AG20443 (cell line): ENCODE measurements around the gene SCT.

Source experiments
- DNase-seq: peaks from one replicate; pipeline ENCODE4 v3.0.0; 2012; ENCODE audit warnings: low spot score, mixed read lengths

SCT gene

GRCh38 chr11:609341-609811 is 17.6 kb downstream of the SCT start:
- DNase-seq = no peak

GRCh38 chr11:608791-609251 is 18.2 kb downstream of the SCT start:
- DNase-seq = no peak

DNA sequence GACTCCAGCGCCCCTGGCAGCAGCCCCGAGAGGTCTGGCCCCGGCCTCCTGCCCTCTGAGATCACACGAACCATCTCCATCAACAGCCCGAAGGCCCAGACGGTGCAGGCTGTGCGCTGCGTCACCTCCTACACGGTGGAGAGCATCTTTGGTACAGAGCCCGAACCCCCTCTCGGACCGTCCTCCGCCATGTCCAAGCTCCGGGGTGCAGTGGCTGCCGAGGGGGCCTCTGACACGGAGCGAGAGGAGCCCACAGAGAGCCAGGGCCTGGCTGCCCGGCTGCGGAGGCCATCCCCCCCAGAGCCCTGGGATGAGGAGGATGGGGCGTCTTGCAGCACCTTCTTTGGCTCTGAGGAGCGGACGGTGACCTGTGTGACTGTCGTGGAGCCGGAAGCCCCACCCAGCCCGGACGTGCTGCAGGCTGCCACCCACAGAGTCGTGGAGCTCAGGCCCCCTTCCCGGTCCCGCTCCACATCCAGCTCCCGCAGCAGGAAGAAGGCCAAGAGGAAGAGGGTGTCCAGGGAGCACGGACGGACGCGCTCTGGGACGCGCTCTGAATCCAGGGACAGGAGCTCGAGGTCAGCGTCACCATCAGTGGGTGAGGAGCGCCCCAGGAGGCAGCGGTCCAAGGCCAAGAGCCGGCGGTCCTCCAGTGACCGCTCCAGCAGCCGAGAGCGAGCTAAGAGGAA is 18.9 kb downstream of the SCT start:
- no peak for DNase-seq

DNA sequence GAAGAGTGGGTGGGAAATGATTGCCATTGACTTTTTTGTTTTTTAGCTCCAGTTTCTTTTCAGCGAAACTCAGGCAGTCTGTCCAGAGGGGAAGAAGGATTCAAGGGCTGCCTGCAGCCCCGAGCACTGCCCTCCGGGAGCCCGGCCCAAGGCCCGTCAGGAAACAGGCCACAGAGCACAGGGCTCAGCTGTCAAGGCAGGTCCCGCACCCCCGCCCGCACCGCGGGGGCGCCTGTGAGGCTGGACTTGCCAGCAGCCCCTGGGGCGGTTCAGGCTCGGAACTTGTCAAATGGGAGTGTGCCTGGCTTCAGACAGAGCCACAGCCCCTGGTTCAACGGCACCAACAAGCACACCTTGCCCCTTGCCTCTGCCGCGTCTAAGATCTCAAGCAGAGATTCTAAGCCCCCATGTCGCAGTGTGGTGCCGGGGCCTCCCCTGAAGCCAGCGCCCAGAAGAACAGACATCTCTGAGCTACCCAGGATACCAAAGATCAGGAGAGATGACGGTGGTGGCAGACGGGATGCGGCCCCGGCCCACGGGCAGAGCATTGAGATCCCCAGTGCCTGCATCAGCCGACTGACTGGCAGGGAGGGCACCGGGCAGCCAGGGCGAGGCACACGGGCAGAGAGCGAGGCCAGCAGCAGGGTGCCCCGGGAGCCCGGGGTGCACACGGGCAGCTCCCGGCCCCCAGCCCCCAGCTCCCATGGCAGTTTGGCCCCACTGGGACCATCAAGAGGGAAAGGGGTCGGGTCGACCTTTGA is 19.8 kb downstream of the SCT start:
- DNase-seq = no peak

DNA sequence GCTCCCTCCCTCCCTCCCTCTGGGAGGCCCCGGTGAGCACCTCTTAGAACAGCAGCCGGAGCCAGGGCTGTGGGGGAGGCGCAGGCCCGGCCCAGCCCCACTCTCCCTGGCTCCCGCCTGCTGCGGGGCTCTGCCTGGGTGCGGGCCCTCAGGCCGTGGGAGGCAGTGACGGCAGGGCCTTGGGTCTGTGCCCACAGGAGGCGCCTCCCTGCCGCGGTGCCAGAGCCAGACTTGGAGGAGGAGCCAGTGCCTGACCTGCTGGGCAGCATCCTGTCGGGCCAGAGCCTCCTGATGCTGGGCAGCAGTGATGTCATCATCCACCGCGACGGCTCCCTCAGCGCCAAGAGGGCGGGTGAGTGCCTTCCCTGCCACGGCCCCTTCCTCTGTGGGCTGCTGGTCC is 20.7 kb downstream of the SCT start:
- DNase-seq = peak; percentile 43

- no peak for DNase-seq
Observed at GRCh38 chr11:605286-606129, 21.5 kb downstream of the SCT start.

DNA sequence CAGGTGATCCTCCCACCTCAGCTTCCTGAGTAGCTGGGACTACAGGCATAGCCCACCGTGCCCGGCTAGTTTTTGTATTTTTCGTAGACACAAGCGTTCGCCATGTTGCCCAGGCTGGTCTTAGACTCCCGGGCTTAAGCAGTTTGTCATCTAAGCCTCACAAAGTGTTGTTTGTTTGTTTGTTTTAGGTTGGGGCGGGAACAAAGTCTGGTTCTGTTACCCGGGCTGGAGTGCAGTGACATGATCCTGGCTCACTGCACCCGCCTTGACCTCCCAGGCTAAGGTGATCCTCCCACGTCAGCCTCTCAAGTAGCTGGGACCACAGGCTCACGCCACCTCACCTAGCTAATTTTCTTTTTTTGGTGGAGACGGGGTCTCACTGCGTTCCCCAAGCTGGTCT is 23.8 kb downstream of the SCT start:
- DNase-seq = no peak

DNA sequence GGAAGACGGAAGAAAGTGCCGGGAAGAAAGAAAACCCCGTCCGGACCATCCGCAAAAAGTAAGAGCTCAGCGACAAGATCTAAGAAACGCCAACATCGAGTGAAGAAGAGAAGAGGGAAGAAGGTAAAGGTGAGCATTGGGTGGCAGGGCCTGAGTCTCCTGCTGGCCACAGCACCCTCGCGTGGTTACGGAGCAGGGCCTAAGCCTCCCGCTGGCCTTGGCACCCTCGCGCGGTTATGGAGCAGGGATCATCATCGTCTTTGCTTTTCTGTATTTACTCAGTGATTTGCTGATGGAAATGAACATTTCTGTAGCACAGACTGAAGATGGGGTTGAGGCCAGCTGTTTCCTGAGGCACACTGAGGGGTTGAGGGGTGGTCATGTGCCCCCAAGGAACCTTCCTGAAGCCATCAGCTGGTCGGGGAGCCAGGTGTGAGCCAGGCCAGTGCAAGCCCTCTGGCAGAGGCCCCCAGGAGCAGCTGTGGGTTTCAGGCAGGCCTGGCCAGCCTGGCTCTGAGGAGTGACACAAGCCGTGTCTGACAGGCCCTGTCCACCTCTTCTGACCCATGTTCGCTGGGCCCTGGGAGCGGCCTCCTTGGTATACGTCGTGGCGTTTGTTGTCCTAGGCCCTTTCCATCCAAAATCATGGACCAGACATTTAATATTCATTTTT is 25.3 kb downstream of the SCT start:
- DNase-seq = no peak

DNA sequence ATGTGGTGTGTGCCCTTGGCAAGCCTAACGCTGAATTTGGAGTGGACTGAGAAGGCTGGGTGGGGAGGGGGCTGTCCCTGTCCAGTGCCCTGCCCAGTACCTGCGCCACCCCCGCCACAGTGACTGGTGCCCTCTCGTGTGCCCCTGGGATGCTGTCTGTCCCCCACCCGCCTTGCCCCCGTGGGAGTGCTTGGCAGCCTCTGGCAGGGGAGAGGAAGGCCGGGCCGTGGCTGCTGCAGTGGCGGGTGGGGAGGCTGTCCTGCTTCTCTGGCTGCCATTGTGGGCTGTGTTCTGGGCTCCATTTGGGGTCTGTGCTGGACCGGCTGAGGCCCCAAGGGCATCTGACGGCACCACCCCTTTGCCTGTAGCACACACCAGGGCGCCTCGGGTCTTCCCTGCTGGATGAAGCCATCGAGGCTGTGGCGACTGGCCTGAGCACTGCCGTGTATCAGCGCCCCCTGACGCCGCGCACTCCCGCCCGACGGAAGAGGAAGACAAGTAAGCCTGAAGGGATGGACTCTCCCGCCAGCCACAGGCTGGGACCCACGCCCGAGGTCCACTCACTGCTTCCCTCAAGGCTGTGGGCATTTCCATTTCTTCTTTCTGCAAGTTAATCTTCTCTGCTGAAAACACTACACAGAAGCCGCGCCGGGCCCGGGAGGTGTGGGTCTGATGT is 28.8 kb downstream of the SCT start:
- no peak for DNase-seq

DNA sequence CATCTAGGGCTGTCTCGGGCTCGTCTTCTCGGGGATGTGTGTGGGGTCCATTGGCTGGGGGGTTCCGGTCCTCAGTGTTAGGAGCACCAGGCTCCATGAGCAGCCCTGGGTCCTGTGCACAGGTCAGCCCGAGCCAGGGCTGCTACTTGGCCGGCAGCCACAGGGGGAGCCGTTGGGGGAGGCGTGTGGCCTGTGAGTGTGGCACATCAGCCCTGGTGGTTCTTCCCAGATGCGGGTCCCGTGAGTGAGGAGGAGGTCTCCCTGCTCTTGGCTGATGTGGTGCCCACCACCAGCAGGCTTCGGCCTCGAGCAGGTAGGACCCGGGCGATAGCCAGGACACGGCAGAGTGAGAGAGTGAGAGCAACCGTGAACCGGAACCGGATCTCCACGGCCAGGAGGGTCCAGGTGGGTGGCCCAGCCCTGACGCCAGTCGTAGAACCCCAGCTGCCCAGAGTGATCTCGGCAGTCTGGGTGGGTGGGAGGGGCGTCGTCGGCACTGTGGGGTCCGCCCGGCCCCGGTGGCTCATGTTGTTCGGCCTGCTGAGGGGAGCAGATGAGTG is 29.7 kb downstream of the SCT start:
- DNase-seq = no peak

- DNase-seq = no peak
Observed at GRCh38 chr11:596374-596773, 30.6 kb downstream of the SCT start.

DNA sequence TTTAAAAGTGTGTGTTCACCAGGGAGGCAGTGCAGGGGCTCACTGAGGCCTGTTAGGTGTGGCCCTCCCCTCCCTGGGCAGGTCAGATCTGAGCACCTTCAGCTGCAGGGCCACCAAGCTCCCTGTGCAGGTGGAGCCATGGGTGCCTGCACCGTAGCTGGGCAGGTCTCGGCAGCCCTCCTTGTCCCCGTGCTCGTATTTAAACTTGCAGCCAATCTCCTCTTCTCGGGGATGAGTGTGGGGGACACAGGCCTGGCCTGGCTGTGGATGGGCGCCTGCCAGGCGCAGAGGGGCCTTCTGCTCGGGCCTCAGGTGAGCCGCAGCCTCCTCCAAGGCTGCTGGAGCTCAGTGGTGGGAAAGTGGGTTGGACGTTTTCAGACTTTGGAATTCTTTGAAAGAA is 31.6 kb downstream of the SCT start:
- no peak for DNase-seq

GRCh38 chr11:593347-593746 is 33.6 kb downstream of the SCT start:
- DNase-seq = no peak

GRCh38 chr11:592918-593317 is 34.1 kb downstream of the SCT start:
- DNase-seq = no peak

GRCh38 chr11:592501-592900 is 34.5 kb downstream of the SCT start:
- no peak for DNase-seq

DNA sequence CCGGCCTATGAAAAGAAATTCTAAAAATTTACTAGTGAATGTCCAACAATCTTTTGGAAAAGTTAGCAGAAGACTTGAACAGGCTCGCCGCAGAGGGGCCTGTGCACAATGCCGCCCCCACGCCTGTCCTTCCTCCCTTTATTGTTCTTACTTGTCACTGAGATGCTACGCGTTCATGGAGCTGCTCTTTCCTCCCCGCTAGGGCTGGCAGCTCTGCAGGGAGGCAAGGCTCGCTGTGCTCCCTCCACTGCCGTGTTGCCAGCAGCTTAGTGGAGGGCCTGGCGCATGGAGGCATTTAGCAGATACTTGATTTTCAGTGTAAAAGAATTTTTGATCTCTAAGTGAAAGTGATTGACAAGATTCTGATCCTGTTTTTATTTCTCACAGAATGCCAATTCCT is 36.0 kb downstream of the SCT start:
- no peak for DNase-seq

DNA sequence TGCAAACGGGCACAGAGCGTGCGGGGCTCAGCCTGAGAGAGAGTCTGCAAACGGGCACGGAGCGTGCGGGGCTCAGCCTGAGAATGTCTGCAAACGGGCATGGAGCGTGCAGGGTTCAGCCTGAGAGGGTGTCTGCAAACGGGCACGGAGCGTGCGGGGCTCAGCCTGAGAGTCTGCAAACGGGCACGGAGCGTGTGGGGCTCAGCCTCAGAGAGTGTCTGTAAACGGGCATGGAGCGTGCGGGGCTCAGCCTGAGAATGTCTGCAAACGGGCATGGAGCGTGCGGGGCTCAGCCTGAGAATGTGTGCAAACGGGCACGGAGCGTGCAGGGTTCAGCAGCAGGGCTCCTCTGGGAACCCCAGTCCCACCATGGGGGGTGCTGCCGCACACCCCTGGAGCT is 37.2 kb downstream of the SCT start:
- DNase-seq = no peak

DNA sequence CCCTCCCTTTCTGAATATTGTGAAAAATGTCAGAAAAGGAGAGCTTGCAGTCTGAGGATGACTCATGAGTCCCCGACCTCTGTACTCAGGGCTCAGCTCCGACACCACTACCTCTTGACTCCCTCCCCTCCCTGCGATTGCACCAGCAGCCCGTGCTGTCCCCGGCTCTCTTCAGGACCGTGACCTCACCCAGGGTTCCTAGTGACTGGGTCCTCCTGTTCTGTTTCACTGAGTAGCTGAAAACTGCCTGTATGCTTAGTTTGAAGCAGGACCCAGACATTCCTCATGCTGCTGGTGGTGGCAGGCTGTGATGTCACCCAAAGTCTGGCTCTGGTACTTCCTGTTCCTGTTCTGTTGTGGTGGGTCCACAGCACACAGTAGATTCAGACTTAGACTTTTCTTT is 39.0 kb downstream of the SCT start:
- no peak for DNase-seq

GRCh38 chr11:587546-587945 is 39.4 kb downstream of the SCT start:
- no peak for DNase-seq

- DNase-seq = no peak
Observed at GRCh38 chr11:586376-587316, 40.3 kb downstream of the SCT start.
